ENCODE measurements around the gene APOL2. TPM values are rescaled to one million over a fixed set of nuclear protein-coding genes. Genes with fewer than 3 reads are reported as not detected.
A peak's percentile ranks its signal among the peaks of the same experiment; 100 is the strongest.

The APOL2 gene
- total RNA-seq, 1 donor from 2014 or later, result 77.2 TPM

- FAIRE-seq (no peak), DNase-seq (ENCODE audit: low read depth) (no peak)
- H3K4me3 Mint-ChIP-seq (ENCODE audit: unreplicated experiment), result no peak overlapping the region
- H3K27me3 Mint-ChIP-seq (ENCODE audit: low read depth, unreplicated experiment), result no peaks in the 10 kb centered on the region
- H3K36me3 Mint-ChIP-seq (ENCODE audit: low read depth, unreplicated experiment), result peaks cover 45% of the 10 kb centered on the region
- Histone ChIP-seq H3K4me3 (ENCODE audit: insufficient read depth, low read depth, low read length) (no peak overlapping the region), H3K4me2 (ENCODE audit: low read length) (no peak overlapping the region), H3K9me3 (ENCODE audit: insufficient read depth, low read depth, low read length) (no peaks in the 10 kb centered on the region), H3K79me2 (ENCODE audit: insufficient read depth, low read length) (peaks cover 62% of the 10 kb centered on the region), H3K36me3 (ENCODE audit: insufficient read depth, low read length) (peaks cover 70% of the 10 kb centered on the region), H3K27me3 (ENCODE audit: insufficient read depth, low read length) (no peaks in the 10 kb centered on the region), H3K27ac (ENCODE audit: low read depth, low read length) (no peak overlapping the region), H3K9ac (ENCODE audit: low read length) (no peak overlapping the region), H4K20me1 (ENCODE audit: insufficient read depth, low read length) (peaks cover 86% of the 10 kb centered on the region), H2AFZ (ENCODE audit: low read depth, low read length) (no peak overlapping the region), H3K4me1 (ENCODE audit: insufficient read depth, low read length) (no peaks in the 10 kb centered on the region)
- H3K9me3 Mint-ChIP-seq (ENCODE audit: unreplicated experiment), result no peaks in the 10 kb centered on the region
- peaks cover 29% of the 10 kb centered on the region for H3K4me1 Mint-ChIP-seq (ENCODE audit: low read depth, unreplicated experiment)
- peak overlapping the region; percentile 87 for H3K27ac Mint-ChIP-seq (ENCODE audit: unreplicated experiment)
- TF ChIP-seq EZH2 (IDR thresholded peaks at IDR 0.05; ENCODE audit: insufficient read depth, low read length) (no peak), CTCF (IDR thresholded peaks at IDR 0.05; ENCODE audit: insufficient read depth, low read depth, low read length) (no peak)
Observed at GRCh38 chr22:36287881-36288515, 48.7 kb upstream of the APOL2 start.

GRCh38 chr22:36286096-36286957 lies 47.0 kb upstream of the APOL2 start:
- Histone ChIP-seq H2AFZ (ENCODE audit: low read depth, low read length) (no peak overlapping the region), H3K4me2 (ENCODE audit: low read length) (no peak overlapping the region), H3K27me3 (ENCODE audit: insufficient read depth, low read length) (no peaks in the 10 kb centered on the region), H3K27ac (ENCODE audit: low read depth, low read length) (no peak overlapping the region), H3K9me3 (ENCODE audit: insufficient read depth, low read depth, low read length) (no peaks in the 10 kb centered on the region), H3K36me3 (ENCODE audit: insufficient read depth, low read length) (peaks cover 75% of the 10 kb centered on the region), H4K20me1 (ENCODE audit: insufficient read depth, low read length) (peaks cover 87% of the 10 kb centered on the region), H3K79me2 (ENCODE audit: insufficient read depth, low read length) (peaks cover 52% of the 10 kb centered on the region), H3K4me1 (ENCODE audit: insufficient read depth, low read length) (no peaks in the 10 kb centered on the region), H3K9ac (ENCODE audit: low read length) (no peak overlapping the region), H3K4me3 (ENCODE audit: insufficient read depth, low read depth, low read length) (no peak overlapping the region)
- Mint-ChIP-seq H3K36me3 (ENCODE audit: low read depth, unreplicated experiment) (peaks cover 43% of the 10 kb centered on the region), H3K4me3 (ENCODE audit: unreplicated experiment) (no peak overlapping the region), H3K4me1 (ENCODE audit: low read depth, unreplicated experiment) (peaks cover 23% of the 10 kb centered on the region), H3K27ac (ENCODE audit: unreplicated experiment) (peak overlapping the region; percentile 87), H3K27me3 (ENCODE audit: low read depth, unreplicated experiment) (no peaks in the 10 kb centered on the region), H3K9me3 (ENCODE audit: unreplicated experiment) (no peaks in the 10 kb centered on the region)
- no peak for FAIRE-seq
- peak; percentile 38 for DNase-seq (ENCODE audit: low read depth)
- TF ChIP-seq EZH2 (IDR thresholded peaks at IDR 0.05; ENCODE audit: insufficient read depth, low read length) (no peak), CTCF (IDR thresholded peaks at IDR 0.05; ENCODE audit: insufficient read depth, low read depth, low read length) (peak; percentile 92)

Measured in astrocyte (in vitro differentiated cells and primary cell).